Activated T-cell treated with anti-CD3 and anti-CD28 coated beads, Interleukin-2, amount 50 U/mL, for 4 hours (primary cell): ENCODE data around the gene ACSL1. TPM values are rescaled to one million over a fixed set of nuclear protein-coding genes. Genes with fewer than 3 reads are reported as not detected.
"Not testable (repeated sequence)": the region's sequence is repeated elsewhere in the genome, so short reads cannot be mapped to it uniquely, and the experiment has no call there.

Experiments used
- ATAC-seq, 2 donors: fragments of 200-7000 bp; cut with Tn5 transposase; one replicate each; pipeline ENCODE4 v1.10.0; 2021
- DNase-seq: peaks from one replicate; pipeline ENCODE4 v3.0.0-alpha.2; 2020
- H3K27me3 Mint-ChIP-seq: one replicate; pipeline ENCODE4 v1.8.0; 2021; ENCODE audit warnings: low read depth, mixed read lengths
- H3K36me3 Mint-ChIP-seq: one replicate; pipeline ENCODE4 v1.8.0; 2022; ENCODE audit warnings: mixed read lengths; ENCODE audit not compliant: insufficient read depth
- H3K4me1 Mint-ChIP-seq: one replicate; pipeline ENCODE4 v1.8.0; 2021; ENCODE audit warnings: low read depth, mixed read lengths
- H3K4me3 Mint-ChIP-seq: one replicate; pipeline ENCODE4 v1.8.0; 2021; ENCODE audit warnings: mild to moderate bottlenecking, moderate library complexity, mixed read lengths
- H3K9me3 Mint-ChIP-seq: one replicate; pipeline ENCODE4 v1.8.0; 2021; ENCODE audit warnings: mixed read lengths
- total RNA-seq, 3 donors: library from RNA; stranded (reverse); gene quantifications; one replicate each; pipeline ENCODE4 v1.2.1, GENCODE V29; 2021

ACSL1 gene
- total RNA-seq, 3 donors from 2014 or later = 24.2 to 28.3 (median 28.1) TPM

GRCh38 chr4:184752496-184753275 is 73.1 kb downstream of the ACSL1 start:
- H3K27me3 Mint-ChIP-seq = no peaks in the 10 kb centered on the region
- peaks cover 24% of the 10 kb centered on the region for H3K36me3 Mint-ChIP-seq
- no peak overlapping the region for H3K4me3 Mint-ChIP-seq
- ATAC-seq = no peak
- DNase-seq = no peak
- no peaks in the 10 kb centered on the region for H3K9me3 Mint-ChIP-seq
- H3K4me1 Mint-ChIP-seq = no peaks in the 10 kb centered on the region

- Mint-ChIP-seq H3K27me3 (no peaks in the 10 kb centered on the region), H3K4me1 (peaks cover 2% of the 10 kb centered on the region), H3K4me3 (no peak overlapping the region), H3K9me3 (no peaks in the 10 kb centered on the region), H3K36me3 (peaks cover 15% of the 10 kb centered on the region)
- DNase-seq (no peak), ATAC-seq (no peak)
These were observed 74.2 kb downstream of the ACSL1 start for GRCh38 chr4:184751585-184751956.

DNA sequence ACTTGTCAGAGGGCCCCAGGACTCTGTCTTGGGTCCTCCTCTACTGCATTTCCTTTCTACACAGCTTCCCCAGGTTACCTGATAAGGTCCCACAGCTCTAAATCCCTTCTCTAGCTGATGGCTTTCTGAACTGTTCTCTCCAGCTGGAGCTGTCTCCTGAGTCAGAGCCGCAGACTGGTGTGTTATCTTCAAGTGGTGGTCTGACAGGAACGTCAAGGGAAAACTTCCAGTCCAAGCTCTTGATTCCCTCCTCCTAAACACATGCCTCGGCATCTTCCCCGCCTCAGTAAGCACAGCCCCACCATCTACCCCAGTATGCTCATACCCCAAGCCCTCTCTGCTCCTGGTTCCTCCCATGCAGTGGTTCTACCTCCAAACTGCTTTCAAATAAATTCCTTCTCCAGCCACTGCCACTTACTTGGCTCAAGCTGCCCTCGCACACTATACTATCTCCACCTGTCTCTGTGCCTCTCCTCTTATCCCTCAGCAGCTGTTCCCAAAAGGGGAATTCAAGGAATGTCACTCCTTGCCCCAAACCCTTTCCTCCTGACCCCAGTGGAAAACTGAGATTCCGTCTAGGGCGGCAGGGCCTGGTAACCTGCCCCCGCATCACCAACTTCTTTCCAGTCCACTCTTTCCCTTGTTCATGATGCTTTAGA is 74.7 kb downstream of the ACSL1 start:
- no peak for ATAC-seq
- no peak overlapping the region for H3K4me3 Mint-ChIP-seq
- H3K4me1 Mint-ChIP-seq = peaks cover 7% of the 10 kb centered on the region

DNA sequence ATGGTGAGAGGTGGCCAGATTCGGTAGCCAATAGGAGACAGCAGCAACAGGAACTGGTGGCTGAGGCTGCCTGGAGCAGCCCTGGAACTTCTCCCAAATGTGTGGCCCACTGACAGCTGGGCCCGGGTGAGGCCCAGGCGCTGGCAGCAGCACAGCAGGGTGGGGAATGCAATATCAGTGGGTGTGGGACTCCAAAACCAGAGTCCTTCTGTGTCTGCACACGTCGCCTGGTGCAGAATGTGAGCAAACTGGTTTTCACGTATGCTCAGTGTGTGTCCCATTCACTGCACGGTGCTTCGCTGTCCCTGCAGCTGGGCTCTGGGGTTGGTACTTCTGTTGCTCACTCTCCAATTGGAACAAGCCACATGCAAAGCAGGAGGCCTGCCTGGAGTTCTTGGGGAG is 77.5 kb downstream of the ACSL1 start:
- Mint-ChIP-seq H3K4me1 (peaks cover 11% of the 10 kb centered on the region), H3K4me3 (no peak overlapping the region), H3K36me3 (no peaks in the 10 kb centered on the region), H3K27me3 (no peaks in the 10 kb centered on the region), H3K9me3 (no peaks in the 10 kb centered on the region)
- ATAC-seq (no peak), DNase-seq (no peak)

More for the DNA sequence above, 74.7 kb downstream of the ACSL1 start:
- H3K36me3 Mint-ChIP-seq = peaks cover 14% of the 10 kb centered on the region
- DNase-seq = no peak
- H3K27me3 Mint-ChIP-seq = no peaks in the 10 kb centered on the region
- H3K9me3 Mint-ChIP-seq = no peaks in the 10 kb centered on the region

GRCh38 chr4:184747034-184747830 is 78.5 kb downstream of the ACSL1 start:
- no peak for DNase-seq
- no peaks in the 10 kb centered on the region for H3K27me3 Mint-ChIP-seq
- H3K4me1 Mint-ChIP-seq = peaks cover 11% of the 10 kb centered on the region
- no peaks in the 10 kb centered on the region for H3K9me3 Mint-ChIP-seq
- ATAC-seq = no peak
- H3K4me3 Mint-ChIP-seq = no peak overlapping the region
- no peaks in the 10 kb centered on the region for H3K36me3 Mint-ChIP-seq

GRCh38 chr4:184745831-184746795 is 79.7 kb downstream of the ACSL1 start:
- no peaks in the 10 kb centered on the region for H3K27me3 Mint-ChIP-seq
- no peaks in the 10 kb centered on the region for H3K9me3 Mint-ChIP-seq
- no peak overlapping the region for H3K4me3 Mint-ChIP-seq
- ATAC-seq = peak; percentile 77 to 81
- peaks cover 11% of the 10 kb centered on the region for H3K4me1 Mint-ChIP-seq
- no peaks in the 10 kb centered on the region for H3K36me3 Mint-ChIP-seq
- DNase-seq = peak; percentile 75

DNA sequence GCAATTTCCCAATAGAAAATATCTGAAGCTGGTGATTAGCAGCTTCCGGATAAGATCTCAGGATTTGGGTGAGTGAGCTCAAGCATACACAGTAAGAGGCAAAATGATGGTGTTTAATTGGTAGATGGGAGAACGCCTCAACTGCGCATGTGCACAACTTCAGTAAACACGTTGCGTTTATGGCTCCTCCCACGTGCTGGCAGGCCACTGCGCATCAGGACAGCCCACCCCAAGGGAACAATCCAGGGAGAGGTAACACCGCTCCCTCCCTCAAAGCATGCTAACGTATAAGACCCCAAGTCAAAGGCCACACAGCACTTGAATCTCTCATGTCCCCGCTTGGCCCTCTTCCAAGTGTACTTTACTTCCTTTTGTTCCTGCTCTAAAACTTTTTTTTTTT is 81.5 kb downstream of the ACSL1 start:
- Mint-ChIP-seq H3K4me3 (no peak overlapping the region), H3K36me3 (no peaks in the 10 kb centered on the region), H3K9me3 (no peaks in the 10 kb centered on the region), H3K27me3 (no peaks in the 10 kb centered on the region), H3K4me1 (peaks cover 20% of the 10 kb centered on the region)
- DNase-seq (no peak), ATAC-seq (no peak)

DNA sequence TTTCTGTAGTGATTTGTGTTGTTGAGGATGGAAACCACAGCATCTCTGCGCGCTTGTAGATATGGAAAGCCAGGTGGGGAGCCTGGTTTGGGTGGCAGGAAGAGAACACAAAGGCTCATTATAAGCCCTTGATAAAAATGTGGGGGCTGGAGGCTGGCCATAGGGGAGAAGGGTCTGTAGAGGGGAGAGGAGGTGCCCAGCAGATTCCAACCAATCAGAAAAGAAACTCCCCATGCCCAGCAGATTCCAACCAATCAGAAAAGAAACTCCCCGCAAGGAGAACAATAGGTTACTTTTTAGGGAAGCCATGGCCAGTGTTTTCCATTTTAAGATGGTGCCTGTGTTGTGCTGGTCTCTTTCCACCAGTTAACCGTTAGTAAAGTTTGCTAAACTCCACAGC is 82.1 kb downstream of the ACSL1 start:
- Mint-ChIP-seq H3K27me3 (no peaks in the 10 kb centered on the region), H3K4me1 (peaks cover 20% of the 10 kb centered on the region), H3K36me3 (no peaks in the 10 kb centered on the region), H3K4me3 (no peak overlapping the region), H3K9me3 (no peaks in the 10 kb centered on the region)
- ATAC-seq (no peak), DNase-seq (no peak)

GRCh38 chr4:184741651-184742050 is 84.1 kb downstream of the ACSL1 start:
- ATAC-seq, DNase-seq, H3K36me3 Mint-ChIP-seq, H3K4me3 Mint-ChIP-seq, H3K9me3 Mint-ChIP-seq, H3K27me3 Mint-ChIP-seq: not testable (repeated sequence)
- peaks cover 19% of the 10 kb centered on the region for H3K4me1 Mint-ChIP-seq

DNA sequence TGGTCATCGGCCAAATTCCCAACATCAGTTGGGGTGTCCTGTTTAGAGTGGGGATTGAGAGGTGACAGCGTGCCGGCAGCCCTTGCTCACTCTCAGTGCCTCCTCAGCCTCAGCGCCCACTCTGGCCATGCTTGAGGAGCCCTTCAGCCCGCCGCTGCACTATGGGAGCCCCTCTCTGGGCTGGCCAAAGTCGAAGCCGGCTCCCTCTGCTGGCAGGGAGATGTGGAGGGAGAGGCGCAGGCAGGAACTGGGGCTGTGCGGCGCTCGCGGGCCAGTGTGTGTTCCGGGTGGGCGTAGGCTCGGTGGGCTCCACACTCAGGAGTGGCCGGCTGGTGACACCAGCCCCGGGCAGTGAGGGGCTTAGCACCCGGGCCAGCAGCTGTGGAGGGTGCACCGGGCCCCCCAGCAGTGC is 84.8 kb downstream of the ACSL1 start:
- Mint-ChIP-seq H3K36me3 (no peaks in the 10 kb centered on the region), H3K4me3 (no peak overlapping the region), H3K9me3 (no peaks in the 10 kb centered on the region), H3K4me1 (peaks cover 13% of the 10 kb centered on the region), H3K27me3 (no peaks in the 10 kb centered on the region)
- DNase-seq (no peak), ATAC-seq (no peak)

DNA sequence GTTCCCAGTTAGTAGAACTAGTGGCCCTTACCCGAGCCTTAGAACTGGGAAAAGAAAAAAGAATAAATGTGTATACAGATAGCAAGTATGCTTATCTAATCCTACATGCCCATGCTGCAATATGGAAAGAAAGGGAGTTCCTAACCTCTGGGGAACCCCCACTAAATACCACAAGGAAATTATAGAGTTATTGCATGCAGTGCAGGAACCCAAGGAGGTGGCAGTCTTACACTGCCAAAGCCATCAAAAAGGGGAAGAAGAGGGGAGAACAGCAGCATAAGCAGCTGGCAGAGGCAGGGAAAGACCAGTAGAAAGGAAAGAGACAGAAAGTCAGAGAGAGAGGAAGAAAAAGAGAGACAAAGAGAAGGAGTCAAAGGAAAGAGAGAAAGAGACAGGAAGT is 86.2 kb downstream of the ACSL1 start:
- H3K36me3 Mint-ChIP-seq, H3K27me3 Mint-ChIP-seq, ATAC-seq, DNase-seq, H3K9me3 Mint-ChIP-seq, H3K4me3 Mint-ChIP-seq: not testable (repeated sequence)
- H3K4me1 Mint-ChIP-seq = peaks cover 10% of the 10 kb centered on the region

- no peaks in the 10 kb centered on the region for H3K9me3 Mint-ChIP-seq
- DNase-seq (no peak), ATAC-seq (no peak)
- peaks cover 20% of the 10 kb centered on the region for H3K4me1 Mint-ChIP-seq
- H3K4me3 Mint-ChIP-seq = peak overlapping the region; percentile 91
- H3K27me3 Mint-ChIP-seq = no peaks in the 10 kb centered on the region
- no peaks in the 10 kb centered on the region for H3K36me3 Mint-ChIP-seq
These were observed 91.0 kb downstream of the ACSL1 start for GRCh38 chr4:184734758-184735157.

DNA sequence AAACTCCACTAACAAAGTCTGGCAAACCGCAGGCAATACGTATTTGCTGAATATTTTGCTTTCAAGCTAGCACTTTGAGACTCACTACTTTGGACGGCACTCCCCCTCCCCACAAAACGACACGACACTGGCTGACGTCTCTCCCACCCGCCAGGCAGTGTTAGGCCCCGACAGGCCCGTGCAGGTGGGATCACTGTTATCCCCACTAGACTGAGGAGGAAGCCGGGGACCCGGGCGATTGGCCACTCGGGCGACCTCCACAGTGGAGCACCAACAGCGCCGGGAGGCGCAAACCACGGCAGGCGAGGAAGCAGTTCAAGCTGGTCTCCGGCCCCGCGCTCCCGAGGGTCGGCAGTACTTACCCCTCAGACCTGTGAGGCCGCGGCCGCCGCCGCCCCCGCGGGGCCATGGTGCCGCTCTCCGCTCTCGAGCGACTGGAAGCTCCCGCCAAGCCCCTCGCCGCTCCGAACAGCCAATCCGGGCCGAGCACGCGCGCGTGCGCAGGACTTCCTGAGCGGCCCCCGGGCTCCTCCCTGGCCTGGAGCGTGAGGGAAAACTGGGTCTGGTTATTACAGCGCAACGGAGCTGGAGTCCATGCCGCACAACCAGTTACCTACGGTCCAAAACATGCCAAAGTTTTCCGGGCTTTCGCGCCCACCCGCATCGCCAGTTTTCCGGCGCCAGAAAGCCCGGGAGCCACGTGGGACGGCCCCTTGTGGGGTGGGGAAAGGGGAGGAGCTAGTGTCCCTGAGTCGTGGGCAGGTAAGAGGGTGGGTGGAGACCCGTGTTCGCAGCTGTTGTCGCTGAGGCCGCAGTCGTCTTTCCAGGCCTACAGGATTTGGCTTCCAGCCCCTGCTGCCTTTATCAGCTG is 91.9 kb downstream of the ACSL1 start, which contains the start of gene CENPU:
CENPU (minus strand) TSS at position 443 of the 871 bp plus-strand sequence; CDS start at position 409, 34 bp downstream.
- peak; percentile 92 to 95 for ATAC-seq
- Mint-ChIP-seq H3K27me3 (no peaks in the 10 kb centered on the region), H3K36me3 (no peaks in the 10 kb centered on the region), H3K9me3 (no peaks in the 10 kb centered on the region), H3K4me1 (peaks cover 16% of the 10 kb centered on the region), H3K4me3 (peak within 1 kb of the TSS; percentile 91)
- peak; percentile 92 for DNase-seq
